HepG2 (cell line): ENCODE results near the gene MCU. TPM values are rescaled to one million over a fixed set of nuclear protein-coding genes. Genes with fewer than 3 reads are reported as not detected.

Experiments used
- ATAC-seq: fragments of 200-7000 bp; cut with Tn5 transposase; 3 replicates; pipeline ENCODE4 v1.9.1; 2020; ENCODE audit warnings: mild to moderate bottlenecking, moderate library complexity
- BruUV-seq: library from RNA; stranded (reverse); fragments of 400-500 nt; replicated peaks from 2 replicates; lab custom pipeline; 2021; lab: Mats Ljungman, UMichigan
- CTCF ChIA-PET: fragments of 300-600 bp; formaldehyde crosslinking; extraction: SDS; loops from one replicate; lab custom pipeline; 2021; ENCODE audit warnings: low total read pairs, inconsistent platforms, low intra/inter-chr PET ratio; lab: Yijun Ruan, JAX
- POLR2A ChIA-PET: fragments of 350-600 bp; sonication (Branson Sonifier 250); formaldehyde crosslinking; loops from one replicate; lab custom pipeline; 2020; ENCODE audit warnings: antibody characterized with exemption, inconsistent platforms; lab: Yijun Ruan, JAX
- DNase-seq: peaks from one replicate; pipeline ENCODE4 v3.0.0-alpha.2; 2015; ENCODE audit warnings: low spot score
- FAIRE-seq: peaks from 3 replicates; lab custom pipeline; 2011; peaks lifted over from hg19 to GRCh38; lab: Jason Lieb, UNC
- H2AFZ ChIP-seq: one replicate; pipeline ENCODE4 v1.6.1; 2011; ENCODE audit warnings: low read length, inconsistent platforms
- H3K27ac ChIP-seq: fragments of 300-600 bp; 3 replicates; pipeline ENCODE4 v1.8.0; 2011; ENCODE audit warnings: mixed run types, mild to moderate bottlenecking, mixed read lengths, low read length, inconsistent platforms; ENCODE audit not compliant: insufficient read depth; ENCODE audit errors: extremely low read length
- H3K27me3 ChIP-seq, 2 experiments: fragments of 200-600 bp in 1 of 2; 2 replicates in 1 of 2; 3 replicates in 1 of 2; pipeline versions ENCODE4 v1.6.0 to v1.8.0; 2011; ENCODE audit warnings: low read length in 2 of 2, mild to moderate bottlenecking in 2 of 2, moderate library complexity in 2 of 2, inconsistent platforms in 1 of 2; ENCODE audit not compliant: insufficient read depth in 2 of 2, control insufficient read depth in 1 of 2
- H3K36me3 ChIP-seq, 2 experiments: fragments of 200-600 bp in 1 of 2; replicated peaks in 1 of 2; 2 replicates in 1 of 2; 3 replicates in 1 of 2; pipeline versions ENCODE4 v1.5.1 to v1.8.0; 2011; ENCODE audit warnings: low read length in 2 of 2, inconsistent platforms in 1 of 2; ENCODE audit not compliant: insufficient read depth in 2 of 2, control insufficient read depth in 1 of 2
- H3K4me1 ChIP-seq: 2 replicates; pipeline ENCODE4 v1.5.1; 2012; ENCODE audit warnings: low read length, inconsistent platforms; ENCODE audit not compliant: insufficient read depth
- H3K4me2 ChIP-seq: 2 replicates; pipeline ENCODE4 v1.6.0; 2011; ENCODE audit warnings: low read depth, low read length, inconsistent platforms
- H3K4me3 ChIP-seq, 3 experiments: fragments of 200-600 bp in 1 of 3; sonication (generic), shearing (Covaris generic) in 1 of 3; replicated peaks in 1 of 3; 2 replicates each; pipeline ENCODE4 v1.5.1; 2011 to 2016; ENCODE audit warnings: low read length in 3 of 3, inconsistent platforms in 2 of 3, low read depth in 2 of 3, mild to moderate bottlenecking in 2 of 3, control low read depth in 1 of 3, mixed read lengths in 1 of 3; ENCODE audit not compliant: insufficient read depth in 1 of 3
- H3K79me2 ChIP-seq: one replicate; pipeline ENCODE4 v1.6.1; 2011; ENCODE audit warnings: low read length, inconsistent platforms; ENCODE audit not compliant: insufficient read depth
- H3K9ac ChIP-seq: 2 replicates; pipeline ENCODE4 v1.6.0; 2011; ENCODE audit warnings: mild to moderate bottlenecking, low read depth, low read length, inconsistent platforms; ENCODE audit not compliant: insufficient read depth
- H3K9me3 ChIP-seq: 2 replicates; pipeline ENCODE4 v1.5.1; 2012; ENCODE audit warnings: mild to moderate bottlenecking, low read length
- H4K20me1 ChIP-seq: 2 replicates; pipeline ENCODE4 v1.6.0; 2011; ENCODE audit warnings: inconsistent platforms, mild to moderate bottlenecking, low read length, moderate library complexity; ENCODE audit not compliant: insufficient read depth
- ARNT2 ChIP-seq: sonication (generic); formaldehyde crosslinking; IDR thresholded peaks from 2 replicates; pipeline ENCODE4 v1.8.0; 2022; ENCODE audit warnings: mild to moderate bottlenecking, low read depth, missing genetic modification reagents, moderate library complexity
- ATF4 ChIP-seq, 2 experiments: fragments of 450-650 bp in 1 of 2; sonication (generic) in 1 of 2; formaldehyde crosslinking; IDR thresholded peaks; 2 replicates each; pipeline versions ENCODE4 v1.5.0 to v1.8.0; 2020 to 2022; ENCODE audit warnings: mild to moderate bottlenecking in 1 of 2, missing genetic modification reagents in 1 of 2
- ATF7-NPFF ChIP-seq: sonication (generic); formaldehyde crosslinking; IDR thresholded peaks from 2 replicates; pipeline ENCODE4 v1.8.1; 2023; ENCODE audit warnings: mild to moderate bottlenecking, low read depth, missing genetic modification reagents, moderate library complexity
- BCL3 ChIP-seq: sonication (generic); formaldehyde crosslinking; IDR thresholded peaks from 2 replicates; pipeline ENCODE4 v1.5.1; 2020; ENCODE audit warnings: mild to moderate bottlenecking, missing genetic modification reagents, moderate library complexity
- DNMT1 ChIP-seq: sonication (generic); formaldehyde crosslinking; IDR thresholded peaks from 2 replicates; pipeline ENCODE4 v1.5.1; 2020; ENCODE audit warnings: mild to moderate bottlenecking, missing genetic modification reagents
- GZF1 ChIP-seq: sonication (generic); formaldehyde crosslinking; IDR thresholded peaks from 2 replicates; pipeline ENCODE4 v1.5.1; 2020; ENCODE audit warnings: mild to moderate bottlenecking, missing genetic modification reagents
- HIVEP1 ChIP-seq: sonication (generic); formaldehyde crosslinking; IDR thresholded peaks from 2 replicates; pipeline ENCODE4 v1.4.0; 2020; ENCODE audit warnings: mild to moderate bottlenecking, missing genetic modification reagents
- HMG20A ChIP-seq: IDR thresholded peaks from 2 replicates; pipeline ENCODE4 v1.6.1; 2016; ENCODE audit warnings: borderline replicate concordance
- KDM2A ChIP-seq: sonication (generic); formaldehyde crosslinking; IDR thresholded peaks from 2 replicates; pipeline ENCODE4 v1.4.0; 2020; ENCODE audit warnings: low read depth, missing genetic modification reagents, borderline replicate concordance
- POGZ ChIP-seq: sonication (generic); formaldehyde crosslinking; IDR thresholded peaks from 2 replicates; pipeline ENCODE4 v1.4.0; 2020; ENCODE audit warnings: mild to moderate bottlenecking, missing genetic modification reagents
- RFX5 ChIP-seq: IDR thresholded peaks from 2 replicates; pipeline ENCODE4 v1.6.1; 2011; ENCODE audit warnings: low read depth, low read length, improper control_type of control experiment
- SALL1 ChIP-seq: sonication (generic); formaldehyde crosslinking; IDR thresholded peaks from 2 replicates; pipeline ENCODE4 v1.8.0; 2022; ENCODE audit warnings: mild to moderate bottlenecking, missing genetic modification reagents
- STAT5B ChIP-seq: sonication (generic); formaldehyde crosslinking; IDR thresholded peaks from 2 replicates; pipeline ENCODE4 v1.4.0; 2020; ENCODE audit warnings: missing genetic modification reagents
- TEF ChIP-seq: sonication (generic); formaldehyde crosslinking; IDR thresholded peaks from 2 replicates; pipeline ENCODE4 v1.5.0; 2020; ENCODE audit warnings: missing genetic modification reagents
- TIGD3 ChIP-seq: sonication (generic); formaldehyde crosslinking; IDR thresholded peaks from 2 replicates; pipeline ENCODE4 v1.5.1; 2020; ENCODE audit warnings: mild to moderate bottlenecking, missing genetic modification reagents, borderline replicate concordance
- ZFP82 ChIP-seq: sonication (generic); formaldehyde crosslinking; IDR thresholded peaks from 2 replicates; pipeline ENCODE4 v1.5.1; 2020; ENCODE audit warnings: mild to moderate bottlenecking, missing genetic modification reagents, borderline replicate concordance
- ZNF180 ChIP-seq: sonication (generic); formaldehyde crosslinking; IDR thresholded peaks from 2 replicates; pipeline ENCODE4 v1.4.0; 2020; ENCODE audit warnings: low read depth, missing genetic modification reagents, borderline replicate concordance
- ZNF30 ChIP-seq: sonication (generic); formaldehyde crosslinking; IDR thresholded peaks from 2 replicates; pipeline ENCODE4 v1.5.0; 2020; ENCODE audit warnings: mild to moderate bottlenecking, missing genetic modification reagents
- ZNF343 ChIP-seq: sonication (generic); formaldehyde crosslinking; IDR thresholded peaks from 2 replicates; pipeline ENCODE4 v1.4.0; 2020; ENCODE audit warnings: mild to moderate bottlenecking, missing genetic modification reagents
- whole genome bisulfite sequencing: methylation state at CpG from one replicate; pipeline ENCODE4 v1.1.6; 2017; ENCODE audit warnings: low lambda C conversion rate; 5-methylcytosine and 5-hydroxymethylcytosine counted together
- in situ Hi-C: cut with HindIII; loops from 2 replicates; pipeline ENCODE4 v1.10.0; 2017; ENCODE audit warnings: low pct_unique_long_range_greater_than_20kb; ENCODE audit not compliant: extremely low pct_ligation_motif_present
- intact Hi-C: fragments of 100-400 bp; cut with micrococcal nuclease; formaldehyde crosslinking; loops from one replicate; pipeline ENCODE4 v1.10.0; 2022; ENCODE audit not compliant: unreplicated experiment
- polyA plus RNA-seq, 8 experiments: library from polyadenylated mRNA; depleted of rRNA in 3 of 8; stranded (reverse) in 7 of 8; unstranded in 1 of 8; fragments of >200 nt; fragmentation: Illumina TruSeq in 4 of 8; extraction: Trizol in 4 of 8; gene quantifications; 2 replicates each; pipeline versions ENCODE4 v1.2.1 to v1.2.3, GENCODE V29; 2011 to 2016; ENCODE audit warnings: low read depth in 4 of 8, missing spikeins in 1 of 8, mixed read lengths in 1 of 8; ENCODE audit not compliant: insufficient read depth in 1 of 8
- total RNA-seq, 5 experiments: library from RNA; depleted of rRNA; stranded (reverse); fragments of >200 nt; fragmentation: Illumina TruSeq; extraction: Trizol; gene quantifications; 2 replicates each; pipeline ENCODE4 v1.2.3, GENCODE V29; 2016; ENCODE audit warnings: low read depth in 1 of 5

The MCU gene
- total and polyA plus RNA-seq, 2 of the 13 experiments (the other 11 are each of a cell fraction or from before 2014, with no cell fraction given) = 25.9 to 64.5 TPM

GRCh38 chr10:72759584-72759983 lies 67.6 kb downstream of the MCU start:
- H3K27me3 ChIP-seq = no peaks in the 10 kb centered on the region
- no peaks in the 10 kb centered on the region; a peak in 1 of 5 replicates for H3K36me3 ChIP-seq
- FAIRE-seq (no peak), ATAC-seq (no peak), DNase-seq (no peak)
- H3K4me3 ChIP-seq = no peak overlapping the region
- WGBS = 87% methylated on average over 1 of the region's 1 CpG
- H2AFZ ChIP-seq = no peak overlapping the region
- no peaks in the 10 kb centered on the region for H3K4me1 ChIP-seq
- in situ Hi-C loops (no loop called here), intact Hi-C loops (no loop called here)
- peaks cover 2% of the 10 kb centered on the region for H3K79me2 ChIP-seq
- no peak for TF ChIP-seq HIVEP1 (CRISPR knock-in tag)
- TF ChIP-seq RFX5 = no peak
- TF ChIP-seq ZNF343 (CRISPR knock-in tag) = no peak
- no peak for TF ChIP-seq ATF7-NPFF (CRISPR knock-in tag)
- no peak for TF ChIP-seq GZF1
- TF ChIP-seq ZFP82 = no peak
- no peak for TF ChIP-seq STAT5B (CRISPR knock-in tag)
- TF ChIP-seq ATF4 (CRISPR knock-in tag; IDR thresholded peaks at IDR 0.05) = no peak
- no peak for TF ChIP-seq DNMT1 (CRISPR knock-in tag)
- no peak for TF ChIP-seq TIGD3 (CRISPR knock-in tag)
- TF ChIP-seq SALL1 = no peak
- TF ChIP-seq ARNT2 (CRISPR knock-in tag) = no peak
- no peak for TF ChIP-seq ZNF30
- TF ChIP-seq HMG20A (CRISPR knock-in tag) = no peak
- TF ChIP-seq TEF (CRISPR knock-in tag) = no peak
- TF ChIP-seq ZNF180 (CRISPR knock-in tag) = no peak
- no peak for TF ChIP-seq BCL3 (CRISPR knock-in tag)
- TF ChIP-seq POGZ (CRISPR knock-in tag) = no peak
- TF ChIP-seq KDM2A (CRISPR knock-in tag) = no peak
- POLR2A ChIA-PET = no interaction called here
- H3K9me3 ChIP-seq = no peaks in the 10 kb centered on the region
- H3K9ac ChIP-seq = no peak overlapping the region
- no TSS peak for BruUV-seq
- H4K20me1 ChIP-seq = no peaks in the 10 kb centered on the region
- no peak overlapping the region for H3K27ac ChIP-seq
- no peak overlapping the region for H3K4me2 ChIP-seq
- CTCF ChIA-PET = no interaction called here
